ENCODE data around the gene CD14.
"Not testable (repeated sequence)": the region's sequence is repeated elsewhere in the genome, so short reads cannot be mapped to it uniquely, and the experiment has no call there.

The CD14 gene

GRCh38 chr5:140635291-140636257 lies 2.6 kb upstream of the CD14 start:
- no peak for DNase-seq (ENCODE audit: low spot score)

GRCh38 chr5:140634103-140634502 lies 1.1 kb upstream of the CD14 start:
- DNase-seq (ENCODE audit: low spot score) = no peak

- DNase-seq (ENCODE audit: low spot score) = no peak
These were observed 526 bp upstream of the CD14 start for GRCh38 chr5:140633501-140633900.

- no peak for DNase-seq (ENCODE audit: low spot score)
These were observed 482 bp downstream of the CD14 start for GRCh38 chr5:140632366-140633020.

GRCh38 chr5:140631831-140632365 lies 1.1 kb downstream of the CD14 start:
- DNase-seq (ENCODE audit: low spot score) = no peak

GRCh38 chr5:140631036-140631417 lies 1.9 kb downstream of the CD14 start:
- no peak for DNase-seq (ENCODE audit: low spot score)

GRCh38 chr5:140630292-140631035 lies 2.5 kb downstream of the CD14 start:
- DNase-seq (ENCODE audit: low spot score) = no peak

GRCh38 chr5:140628711-140629110 lies 4.3 kb downstream of the CD14 start:
- DNase-seq (ENCODE audit: low spot score) = no peak

GRCh38 chr5:140627972-140628371 lies 5.0 kb downstream of the CD14 start:
- DNase-seq (ENCODE audit: low spot score) = no peak

GRCh38 chr5:140624886-140625285 lies 8.1 kb downstream of the CD14 start:
- not testable (repeated sequence) for DNase-seq (ENCODE audit: low spot score)

- DNase-seq (ENCODE audit: low spot score) = not testable (repeated sequence)
These were observed 9.9 kb downstream of the CD14 start for GRCh38 chr5:140623061-140623460.

- DNase-seq (ENCODE audit: low spot score) = no peak
These were observed 10.7 kb downstream of the CD14 start for GRCh38 chr5:140622301-140622700.

- DNase-seq (ENCODE audit: low spot score) = no peak
These were observed 21.9 kb downstream of the CD14 start for GRCh38 chr5:140611020-140611521.

- DNase-seq (ENCODE audit: low spot score) = no peak
These were observed 23.8 kb downstream of the CD14 start for GRCh38 chr5:140609126-140609525.

GRCh38 chr5:140608722-140609121 lies 24.3 kb downstream of the CD14 start:
- DNase-seq (ENCODE audit: low spot score) = no peak

GRCh38 chr5:140607031-140607430 lies 25.9 kb downstream of the CD14 start:
- DNase-seq (ENCODE audit: low spot score) = no peak

GRCh38 chr5:140605879-140606278 lies 27.1 kb downstream of the CD14 start:
- DNase-seq (ENCODE audit: low spot score) = no peak

- DNase-seq (ENCODE audit: low spot score) = no peak
These were observed 29.2 kb downstream of the CD14 start for GRCh38 chr5:140603734-140604133.

GRCh38 chr5:140603446-140603698 lies 29.6 kb downstream of the CD14 start:
- DNase-seq (ENCODE audit: low spot score) = not testable (repeated sequence)

GRCh38 chr5:140602147-140602546 lies 30.8 kb downstream of the CD14 start:
- no peak for DNase-seq (ENCODE audit: low spot score)

- no peak for DNase-seq (ENCODE audit: low spot score)
These were observed 32.9 kb downstream of the CD14 start for GRCh38 chr5:140600096-140600495.

- no peak for DNase-seq (ENCODE audit: low spot score)
These were observed 34.1 kb downstream of the CD14 start for GRCh38 chr5:140598836-140599235.

All from ecto neural progenitor cell (in vitro differentiated cells).